ENCODE measurements around the gene PKHD1.

Gene PKHD1

GRCh38 chr6:52065621-52066020, 21.8 kb downstream of the PKHD1 start:
- ATAC-seq, result no peak
- no peak for TF ChIP-seq ZNF8 (CRISPR knock-in tag; IDR thresholded peaks at IDR 0.05)
- TF ChIP-seq PATZ1 (CRISPR knock-in tag; IDR thresholded peaks at IDR 0.05; ENCODE audit: borderline replicate concordance), result no peak
- TF ChIP-seq RARB (CRISPR knock-in tag; IDR thresholded peaks at IDR 0.05), result no peak
- TF ChIP-seq GLIS3 (CRISPR knock-in tag; IDR thresholded peaks at IDR 0.05), result no peak
- TF ChIP-seq CREB5 (CRISPR knock-in tag; IDR thresholded peaks at IDR 0.05; ENCODE audit: low read depth), result no peak
- TF ChIP-seq TCF4 (CRISPR knock-in tag; IDR thresholded peaks at IDR 0.05; ENCODE audit: borderline replicate concordance), result no peak
- no peak for TF ChIP-seq TSHZ2 (CRISPR knock-in tag; IDR thresholded peaks at IDR 0.05)
- TF ChIP-seq BACH2 (CRISPR knock-in tag; IDR thresholded peaks at IDR 0.05; ENCODE audit: borderline replicate concordance), result no peak

DNA sequence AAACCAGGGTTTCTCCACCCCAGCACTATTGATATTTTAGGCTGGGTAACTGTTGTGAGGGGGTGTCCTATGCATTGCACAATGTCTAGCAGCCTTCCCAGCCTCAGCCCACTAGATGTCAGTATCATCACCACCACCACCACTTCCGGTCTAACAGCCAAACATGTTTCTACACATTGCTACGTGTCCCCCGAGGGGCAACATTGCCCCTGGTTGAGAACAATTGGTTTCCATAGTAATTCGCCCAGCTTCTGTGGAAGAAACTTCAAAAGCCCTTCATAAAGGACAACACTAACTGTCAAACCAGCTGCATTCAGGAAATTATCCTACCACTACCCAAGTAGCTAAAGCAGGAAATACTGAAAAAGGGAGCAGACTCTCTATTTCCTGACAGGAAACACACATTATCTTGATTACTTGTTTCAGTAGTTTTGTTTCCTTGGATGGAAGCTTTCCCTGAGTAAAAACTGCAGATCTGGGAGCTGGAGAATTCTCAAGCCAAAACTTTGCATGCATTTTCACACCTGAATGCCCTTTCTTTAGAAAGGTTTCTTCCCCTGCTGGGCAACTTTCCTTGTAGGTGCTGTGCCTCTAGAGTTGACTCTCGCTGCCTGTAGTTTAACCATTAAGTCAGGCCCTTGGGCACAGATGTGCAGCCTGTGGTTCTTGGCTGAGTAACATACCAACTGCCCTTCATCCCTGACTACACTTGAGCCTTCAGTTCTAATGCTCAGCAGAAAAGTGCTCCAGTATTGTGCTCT, 23.6 kb downstream of the PKHD1 start:
- peak; percentile 81 for ATAC-seq

GRCh38 chr6:52061481-52061880, 25.9 kb downstream of the PKHD1 start:
- ATAC-seq, result no peak
- no peak for TF ChIP-seq TSHZ2 (CRISPR knock-in tag; IDR thresholded peaks at IDR 0.05)

More for the DNA sequence above, 23.6 kb downstream of the PKHD1 start:
- TF ChIP-seq POU6F1 (CRISPR knock-in tag; IDR thresholded peaks at IDR 0.05; ENCODE audit: borderline replicate concordance, low read depth) (no peak), TOX (CRISPR knock-in tag; IDR thresholded peaks at IDR 0.05; ENCODE audit: borderline replicate concordance) (no peak), PPARA (CRISPR knock-in tag; IDR thresholded peaks at IDR 0.05; ENCODE audit: borderline replicate concordance) (no peak), ZC3H10 (CRISPR knock-in tag; IDR thresholded peaks at IDR 0.05) (no peak), ZNF565 (CRISPR knock-in tag; conservative IDR thresholded peaks at IDR 0.05; ENCODE audit: low read depth) (no peak), ZFP3 (CRISPR knock-in tag; IDR thresholded peaks at IDR 0.05) (no peak), TSHZ2 (CRISPR knock-in tag; IDR thresholded peaks at IDR 0.05) (no peak)
